HG03108 (cell line): Measurements from ENCODE around the gene PDE1A.
"Not testable (repeated sequence)": the region's sequence is repeated elsewhere in the genome, so short reads cannot be mapped to it uniquely, and the experiment has no call there.

ENCODE experiments used
- ATAC-seq: cut with Tn5 transposase; IDR thresholded peaks from one replicate; pipeline ENCODE4 v1.9.1; 2021; ENCODE audit warnings: moderate library complexity; ENCODE audit not compliant: unreplicated experiment

The PDE1A gene

GRCh38 chr2:182281276-182281675 lies 145.6 kb downstream of the PDE1A start:
- no peak for ATAC-seq

DNA sequence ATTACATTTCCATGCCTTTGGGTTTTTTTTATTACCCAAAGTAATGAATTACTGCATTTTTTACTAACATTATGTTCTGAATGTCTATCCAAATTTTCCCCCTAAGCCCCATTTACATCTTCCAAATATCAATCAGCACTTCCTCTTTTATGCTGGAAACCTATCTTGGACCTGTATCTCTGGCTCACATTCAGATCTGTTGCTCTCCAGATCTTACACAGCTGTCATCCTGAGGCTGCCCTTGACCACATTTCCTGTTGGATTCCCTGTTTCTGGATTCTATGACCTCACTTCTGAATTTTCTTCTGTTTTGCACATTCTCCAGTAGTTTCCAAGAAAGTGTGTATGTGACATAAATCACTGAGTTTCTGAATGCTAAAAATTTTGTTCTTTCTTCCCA lies 146.7 kb downstream of the PDE1A start:
- no peak for ATAC-seq

DNA sequence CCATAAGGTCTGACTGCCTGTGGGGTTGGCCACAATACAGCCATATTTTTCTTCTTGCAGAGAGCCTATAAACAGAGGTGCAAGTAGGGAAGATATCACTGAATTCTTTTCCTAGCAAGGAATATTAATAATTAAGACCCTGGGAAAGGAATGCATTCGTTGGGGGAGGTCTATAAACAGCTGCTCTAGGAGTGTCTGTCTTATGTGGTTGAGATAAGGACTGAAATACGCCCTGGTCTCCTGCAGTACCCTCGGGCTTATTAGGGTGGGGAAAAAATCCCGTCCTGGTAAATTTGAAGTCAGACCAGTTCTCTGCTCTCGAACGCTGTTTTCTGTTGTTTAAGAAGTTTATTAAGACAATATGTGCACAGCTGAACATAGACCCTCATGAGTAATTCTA lies 150.2 kb downstream of the PDE1A start:
- not testable (repeated sequence) for ATAC-seq

DNA sequence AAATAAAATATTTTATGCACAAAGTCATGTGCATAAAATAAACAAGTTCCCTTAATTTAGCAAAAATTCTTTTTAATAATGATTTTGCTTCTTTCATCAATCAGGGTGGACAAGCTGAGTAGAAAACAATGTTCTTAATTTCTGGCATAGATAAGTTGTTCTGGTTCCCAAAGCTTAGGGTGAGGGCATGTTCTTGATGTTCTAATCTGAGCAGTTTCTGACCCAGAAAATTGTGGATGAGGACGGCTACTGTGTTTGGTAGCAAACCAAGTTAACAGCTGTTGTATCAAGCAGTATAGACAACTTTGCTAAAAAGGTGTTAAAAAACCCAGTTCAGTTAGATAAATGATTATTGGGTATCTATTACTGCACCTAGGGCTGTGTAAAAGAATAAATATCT lies 158.9 kb downstream of the PDE1A start:
- no peak for ATAC-seq

- ATAC-seq = no peak
Observed at GRCh38 chr2:182266909-182267308, 159.9 kb downstream of the PDE1A start.

GRCh38 chr2:182265718-182266117 lies 161.1 kb downstream of the PDE1A start:
- no peak for ATAC-seq

DNA sequence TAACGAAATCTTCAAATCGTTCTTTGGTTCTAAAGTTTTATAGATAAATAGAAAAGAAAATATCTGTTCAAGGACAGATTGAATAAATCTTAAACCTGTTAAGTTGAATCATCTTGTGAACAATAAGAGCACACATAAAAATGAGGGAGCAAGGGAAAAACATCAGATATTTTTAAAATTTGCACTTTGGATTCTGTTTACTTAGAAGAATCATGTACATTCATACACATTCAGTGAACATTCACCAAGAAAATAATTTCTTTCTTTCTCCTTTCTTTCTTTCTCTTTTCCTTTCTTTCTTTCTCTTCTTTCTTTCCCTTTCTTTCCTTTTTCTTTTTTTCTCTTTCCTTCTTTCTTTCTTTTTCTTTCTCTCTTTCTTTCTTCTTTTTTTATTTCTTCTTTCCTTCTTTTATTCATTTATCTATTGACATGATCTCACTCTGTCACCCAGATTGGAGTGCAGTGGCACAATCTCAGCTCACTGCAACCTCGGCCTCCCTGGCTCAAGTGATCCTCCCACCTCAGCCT lies 164.9 kb downstream of the PDE1A start:
- no peak for ATAC-seq

DNA sequence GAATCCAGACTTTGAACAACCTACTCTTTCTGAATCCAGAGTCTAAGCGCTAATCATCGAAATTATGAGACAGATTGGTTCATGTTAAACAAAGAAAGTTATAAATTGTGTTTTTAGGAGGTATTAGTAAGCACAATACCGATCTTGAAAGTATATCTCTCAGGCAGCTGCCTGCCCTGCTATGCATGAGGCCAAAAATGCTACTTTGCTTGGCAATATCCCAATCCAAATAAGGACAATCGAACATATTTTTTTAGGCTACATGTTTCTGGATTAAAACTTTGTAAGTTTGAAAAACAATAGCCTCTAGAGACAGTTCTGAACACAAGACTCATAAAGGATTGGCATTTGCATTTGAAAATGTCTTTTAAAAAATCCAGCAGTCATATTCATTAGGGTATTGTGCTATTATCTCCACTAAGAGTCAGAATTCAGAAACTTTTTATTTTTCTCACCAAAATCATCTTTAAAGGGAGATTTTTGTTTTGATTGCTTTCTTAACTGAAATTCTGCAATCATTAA lies 167.1 kb downstream of the PDE1A start:
- no peak for ATAC-seq

- ATAC-seq = no peak
Observed at GRCh38 chr2:182252534-182252933, 174.3 kb downstream of the PDE1A start.

GRCh38 chr2:182248898-182249297 lies 177.9 kb downstream of the PDE1A start:
- ATAC-seq = no peak

DNA sequence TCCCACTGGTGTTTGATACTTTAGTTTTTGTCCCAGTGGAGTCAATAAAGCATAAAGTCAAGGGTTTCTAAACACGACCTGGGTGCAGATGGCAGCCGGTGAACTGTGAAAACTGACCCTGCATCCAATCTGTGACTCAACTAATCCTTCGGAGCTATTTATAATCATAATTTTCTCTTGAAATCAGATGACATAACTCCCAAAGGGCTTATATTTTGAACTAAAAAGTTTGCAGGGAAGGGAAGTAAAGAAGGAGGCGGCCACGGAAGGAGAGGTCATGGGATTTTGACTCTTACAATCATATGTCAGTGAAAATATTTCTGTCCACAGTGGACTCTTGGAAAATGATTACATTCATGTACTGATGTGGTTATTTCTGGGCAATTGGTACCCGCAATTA lies 178.5 kb downstream of the PDE1A start:
- ATAC-seq = no peak

DNA sequence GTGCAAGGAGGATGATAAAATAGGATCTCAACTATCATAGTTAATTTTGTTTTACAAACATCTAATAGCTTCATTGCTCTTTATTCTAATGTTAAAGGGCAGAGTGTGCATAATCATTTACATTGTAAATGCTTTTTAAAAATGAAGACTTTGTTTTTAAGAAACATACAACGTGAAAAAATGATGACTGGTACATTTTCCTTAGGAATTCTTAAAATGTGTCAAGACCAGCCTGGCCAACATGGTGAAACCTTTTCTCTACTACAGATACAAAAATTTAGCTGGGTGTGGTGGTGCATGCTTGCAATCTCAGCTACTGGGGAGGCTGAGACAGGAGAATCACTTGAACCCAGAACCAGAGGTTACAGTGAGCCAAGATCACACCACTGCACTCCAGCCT lies 179.0 kb downstream of the PDE1A start:
- no peak for ATAC-seq

DNA sequence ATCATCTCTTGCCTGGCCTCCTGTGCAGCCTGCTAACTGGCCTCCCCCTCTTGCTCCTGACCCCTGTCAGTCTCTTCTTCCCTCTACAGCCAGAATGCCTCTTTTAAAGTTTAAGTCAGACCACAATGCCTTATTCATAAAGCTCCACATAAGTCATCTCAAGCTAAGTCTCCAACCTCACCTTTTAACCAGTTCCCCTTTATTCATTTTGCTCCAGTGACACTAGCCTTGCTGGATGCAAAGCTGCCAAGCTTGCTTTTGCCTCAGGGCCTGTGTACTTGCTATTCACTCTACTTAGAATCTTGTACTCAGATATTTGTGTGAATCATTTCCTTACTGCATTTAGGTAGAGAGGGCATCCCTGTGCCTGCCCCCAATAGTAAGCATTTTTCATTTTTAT lies 180.9 kb downstream of the PDE1A start:
- ATAC-seq = no peak

DNA sequence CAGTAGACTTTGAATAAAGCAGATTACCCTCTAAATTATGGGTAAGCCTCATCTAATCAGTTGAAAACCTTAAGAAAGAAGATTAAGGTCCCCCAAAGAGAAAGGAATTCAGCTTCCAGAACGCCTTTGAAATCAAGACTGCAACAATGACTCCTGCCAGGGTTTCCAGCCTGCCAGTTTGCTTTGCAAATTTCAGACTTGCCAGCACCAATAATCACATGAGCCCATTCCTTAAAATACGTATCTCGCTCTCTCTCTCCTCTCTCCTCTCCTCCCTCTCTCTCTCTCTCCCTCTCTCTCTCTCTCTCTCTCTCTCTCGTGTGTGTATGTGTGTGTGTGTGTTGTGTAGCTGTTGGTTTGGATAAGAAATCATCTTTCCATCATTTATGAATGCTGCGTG lies 184.2 kb downstream of the PDE1A start:
- no peak for ATAC-seq

GRCh38 chr2:182241936-182242335 lies 184.9 kb downstream of the PDE1A start:
- ATAC-seq = no peak

DNA sequence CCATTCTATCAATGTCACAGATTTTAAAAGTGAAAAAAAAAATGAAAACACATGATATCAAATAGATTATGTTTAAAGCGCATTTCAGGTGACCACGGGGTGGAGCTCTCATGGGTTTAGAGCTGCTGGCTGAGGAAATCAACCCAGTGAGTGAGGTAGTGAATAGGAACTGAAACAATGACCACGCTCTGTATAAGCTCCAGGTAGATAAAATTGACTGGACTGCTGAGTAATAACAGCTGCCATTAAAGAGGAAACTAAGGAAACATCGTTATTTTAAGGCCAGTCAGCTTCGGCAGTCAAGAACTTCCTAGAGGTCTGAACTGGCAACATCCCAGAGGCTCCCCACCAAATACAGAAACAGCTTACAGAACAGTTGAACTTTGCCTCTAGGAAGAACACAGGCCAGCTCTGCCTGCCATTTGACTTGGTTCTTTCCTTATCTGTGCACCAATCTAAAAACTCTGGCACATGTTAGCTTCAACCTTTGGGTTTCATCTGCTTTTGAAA lies 185.9 kb downstream of the PDE1A start:
- peak; percentile 100 for ATAC-seq

- no peak for ATAC-seq
Observed at GRCh38 chr2:182230561-182230960, 196.3 kb downstream of the PDE1A start.

GRCh38 chr2:182229297-182229696 lies 197.5 kb downstream of the PDE1A start:
- no peak for ATAC-seq

- ATAC-seq = no peak
Observed at GRCh38 chr2:182228741-182229140, 198.1 kb downstream of the PDE1A start.

DNA sequence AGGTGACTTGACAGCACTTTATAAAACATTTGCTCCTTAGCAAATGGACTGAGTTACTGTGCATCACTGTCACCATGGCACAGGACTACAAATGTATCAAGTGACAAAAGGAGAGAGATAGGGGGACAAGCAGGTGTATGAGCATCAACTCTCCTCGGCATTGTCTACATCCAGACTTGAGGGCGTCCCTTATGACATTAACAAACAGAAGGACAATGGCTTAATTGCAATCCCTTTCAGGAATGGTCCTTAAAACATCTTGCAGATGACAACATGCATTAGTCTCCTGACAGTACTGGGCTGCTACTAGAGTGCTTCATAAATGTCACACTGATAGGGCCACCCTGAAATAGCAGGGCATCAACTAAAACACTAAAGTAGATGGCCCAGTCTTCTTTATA lies 198.8 kb downstream of the PDE1A start:
- ATAC-seq = no peak

DNA sequence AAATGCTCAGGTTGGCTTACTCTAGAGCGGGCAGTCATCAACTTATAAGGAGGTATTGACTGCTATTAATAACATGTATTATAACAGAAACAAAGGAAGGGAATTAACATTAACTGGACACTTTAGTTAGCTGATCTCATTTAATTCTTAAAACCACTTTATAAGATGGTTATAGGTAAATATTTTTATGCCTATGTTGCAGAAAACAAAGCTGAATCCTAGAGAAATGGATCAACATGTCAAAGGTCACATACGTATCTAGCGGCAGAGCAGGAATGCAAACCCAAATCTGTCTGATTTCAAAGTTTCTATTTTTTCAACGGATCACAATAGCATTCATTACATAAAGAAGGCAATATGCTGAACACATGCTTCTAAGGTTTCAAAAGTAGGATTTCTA lies 200.0 kb downstream of the PDE1A start:
- ATAC-seq = no peak

GRCh38 chr2:182224669-182225068 lies 202.2 kb downstream of the PDE1A start:
- ATAC-seq = no peak

GRCh38 chr2:182220998-182221397 lies 205.8 kb downstream of the PDE1A start:
- no peak for ATAC-seq
